ENCODE data around the gene ERC2. TPM values are rescaled to one million over a fixed set of nuclear protein-coding genes. Genes with fewer than 3 reads are reported as not detected.

The ERC2 gene
- total and polyA plus RNA-seq, 7 experiments from 2014 or later, result not detected

DNA sequence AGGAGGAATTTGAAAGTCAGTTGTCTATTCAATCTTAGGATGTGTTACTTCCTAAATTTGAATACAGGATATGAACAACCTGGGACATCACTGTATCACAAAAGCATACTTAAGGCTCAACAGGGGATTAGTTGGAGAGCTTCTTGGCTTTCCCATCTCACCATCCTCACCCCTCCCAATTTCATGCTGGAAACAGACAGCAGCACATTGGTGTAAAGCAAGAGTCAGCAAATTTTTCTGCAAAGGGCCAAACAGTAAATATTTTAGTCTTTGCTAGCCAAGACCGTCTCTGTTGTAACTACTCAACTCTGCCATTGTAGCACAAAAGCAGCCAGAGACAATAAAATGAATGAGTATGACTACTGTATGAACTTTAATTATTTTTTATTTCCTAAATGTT is 94.9 kb downstream of the ERC2 start:
- DNase-seq, result no peak
- ChIA-PET POLR2A (no interaction called here), CTCF (no interaction called here)
- Mint-ChIP-seq H3K27me3 (peaks cover 2 to 22% (median 16%) of the 10 kb centered on the region in 5 donors), H3K4me3 (no peak overlapping the region), H3K36me3 (peaks cover 0 to 5% (median 0%) of the 10 kb centered on the region in 5 donors), H3K27ac (no peak overlapping the region), H3K9me3 (peaks cover 2 to 31% (median 12%) of the 10 kb centered on the region in 11 donors), H3K4me1 (no peaks in the 10 kb centered on the region)
- Histone ChIP-seq H3K36me3 (ENCODE audit: control insufficient read depth in 2 of 3, insufficient read depth in 3 of 3, low read length in 3 of 3) (no peaks in the 10 kb centered on the region), H3K27me3 (ENCODE audit: control insufficient read depth in 2 of 2, insufficient read depth in 2 of 2, low read length in 2 of 2) (no peaks in the 10 kb centered on the region), H3K4me3 (ENCODE audit: low read length) (no peak overlapping the region), H3K27ac (ENCODE audit: low read depth, low read length) (no peak overlapping the region), H3K4me1 (ENCODE audit: control insufficient read depth in 2 of 2, insufficient read depth in 2 of 2, low read length in 2 of 2) (no peaks in the 10 kb centered on the region), H3K9me3 (ENCODE audit: control insufficient read depth in 2 of 3, low read length in 3 of 3) (no peaks in the 10 kb centered on the region)
- intact Hi-C loops (cut with micrococcal nuclease), result no loop called here
- ATAC-seq, result no peak

DNA sequence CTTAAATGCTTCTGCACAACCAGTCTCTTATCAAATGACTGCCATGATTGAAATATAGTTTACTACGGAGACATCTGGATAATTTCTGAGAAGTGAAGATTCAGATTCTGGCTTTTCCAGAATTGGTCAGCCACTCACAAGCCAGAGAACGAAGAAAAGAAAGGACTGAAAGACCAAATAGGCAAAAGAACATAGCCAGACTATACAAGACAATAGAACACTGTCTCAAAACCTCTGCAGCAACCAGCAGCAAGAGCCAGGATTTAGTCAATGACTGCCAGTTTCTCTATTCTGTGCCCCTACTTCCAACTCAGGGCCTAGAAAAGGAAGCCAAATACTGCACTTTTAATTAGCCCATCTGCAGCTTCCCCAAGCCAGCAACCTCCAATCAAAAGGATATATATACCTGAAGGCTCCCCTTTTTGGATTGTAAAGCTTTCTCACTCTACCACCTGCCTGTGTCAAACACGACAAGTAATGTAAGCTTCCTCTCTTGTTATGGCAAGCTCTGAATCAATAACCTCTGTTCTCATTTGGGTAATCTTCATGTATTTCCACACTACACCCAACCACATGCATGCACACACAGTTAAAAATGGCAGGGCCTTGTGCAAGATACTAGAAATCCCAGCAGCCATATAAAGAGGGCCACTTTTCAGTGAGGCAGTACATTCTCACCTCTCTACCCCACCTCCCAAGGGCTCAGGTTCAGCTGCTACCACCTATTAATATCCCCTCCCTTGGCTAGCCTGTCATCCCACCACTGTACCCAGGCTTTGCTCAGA is 97.1 kb downstream of the ERC2 start:
- Mint-ChIP-seq H3K36me3 (peaks cover 0 to 5% (median 0%) of the 10 kb centered on the region in 5 donors), H3K27ac (no peak overlapping the region), H3K9me3 (peaks cover 0 to 16% (median 8%) of the 10 kb centered on the region in 11 donors), H3K4me1 (no peaks in the 10 kb centered on the region), H3K4me3 (no peak overlapping the region), H3K27me3 (peaks cover 6 to 18% (median 13%) of the 10 kb centered on the region in 5 donors)
- POLR2A ChIA-PET, result no interaction called here
- H3K27me3 ChIP-seq (ENCODE audit: control insufficient read depth in 2 of 2, insufficient read depth in 2 of 2, low read length in 2 of 2), result no peaks in the 10 kb centered on the region
- no peaks in the 10 kb centered on the region for H3K4me1 ChIP-seq (ENCODE audit: control insufficient read depth in 2 of 2, insufficient read depth in 2 of 2, low read length in 2 of 2)
- no peaks in the 10 kb centered on the region for H3K36me3 ChIP-seq (ENCODE audit: control insufficient read depth in 2 of 3, insufficient read depth in 3 of 3, low read length in 3 of 3)
- H3K4me3 ChIP-seq (ENCODE audit: low read length), result no peak overlapping the region
- DNase-seq (no peak), ATAC-seq (no peak)
- H3K27ac ChIP-seq (ENCODE audit: low read depth, low read length), result no peak overlapping the region
- CTCF ChIA-PET, result no interaction called here
- intact Hi-C loops (cut with micrococcal nuclease), result no loop called here
- H3K9me3 ChIP-seq (ENCODE audit: control insufficient read depth in 2 of 3, low read length in 3 of 3), result no peaks in the 10 kb centered on the region

DNA sequence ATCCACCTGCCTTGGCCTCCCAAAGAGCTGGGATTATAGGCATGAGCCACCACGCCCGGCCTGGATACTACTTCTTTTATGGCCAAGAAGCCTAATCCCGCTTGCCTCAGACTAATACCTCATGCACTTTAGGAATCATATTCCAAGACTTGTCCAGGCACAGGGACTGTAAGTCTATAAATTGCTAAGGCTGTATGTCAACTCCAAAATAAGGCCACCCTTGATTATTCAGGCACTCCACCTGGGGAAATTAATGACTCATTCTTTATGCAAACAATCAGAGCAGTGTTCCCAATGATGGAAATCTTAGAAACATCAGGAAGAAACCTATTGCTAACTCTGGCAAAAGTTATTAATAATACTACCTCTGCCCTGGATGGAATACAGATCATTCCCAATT is 98.4 kb downstream of the ERC2 start:
- Mint-ChIP-seq H3K4me1 (no peaks in the 10 kb centered on the region), H3K36me3 (no peaks in the 10 kb centered on the region), H3K27me3 (peaks cover 4 to 16% (median 11%) of the 10 kb centered on the region in 5 donors), H3K27ac (no peak overlapping the region), H3K4me3 (no peak overlapping the region), H3K9me3 (peaks cover 0 to 5% (median under 1%) of the 10 kb centered on the region in 11 donors)
- no peak overlapping the region for H3K4me3 ChIP-seq (ENCODE audit: low read length)
- intact Hi-C loops (cut with micrococcal nuclease), result no loop called here
- no peaks in the 10 kb centered on the region for H3K9me3 ChIP-seq (ENCODE audit: control insufficient read depth in 2 of 3, low read length in 3 of 3)
- H3K27me3 ChIP-seq (ENCODE audit: control insufficient read depth in 2 of 2, insufficient read depth in 2 of 2, low read length in 2 of 2), result no peaks in the 10 kb centered on the region
- H3K27ac ChIP-seq (ENCODE audit: low read depth, low read length), result no peak overlapping the region
- no peaks in the 10 kb centered on the region for H3K4me1 ChIP-seq (ENCODE audit: control insufficient read depth in 2 of 2, insufficient read depth in 2 of 2, low read length in 2 of 2)
- CTCF ChIA-PET, result no interaction called here
- POLR2A ChIA-PET, result no interaction called here
- no peak for ATAC-seq
- no peak for DNase-seq
- H3K36me3 ChIP-seq (ENCODE audit: control insufficient read depth in 2 of 3, insufficient read depth in 3 of 3, low read length in 3 of 3), result no peaks in the 10 kb centered on the region

DNA sequence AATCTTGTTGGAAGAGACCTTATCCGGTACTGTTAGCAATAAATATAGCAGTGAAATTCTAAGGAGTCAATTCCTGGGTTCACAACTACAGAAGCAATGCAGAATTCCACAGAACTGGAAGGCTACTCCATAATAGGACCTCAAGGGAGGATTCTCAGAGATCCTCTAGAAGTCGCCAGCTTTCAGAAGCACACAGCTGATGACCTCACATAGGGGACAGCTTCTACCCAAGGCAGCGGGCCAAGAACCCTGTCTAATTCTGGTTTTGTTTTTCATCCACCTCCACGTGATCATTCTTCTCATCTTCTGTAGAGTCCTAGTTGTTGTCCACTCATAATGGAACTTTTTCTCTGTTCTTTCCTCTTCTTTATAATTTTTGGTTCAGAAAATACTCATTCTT is 99.4 kb downstream of the ERC2 start:
- Mint-ChIP-seq H3K4me3 (no peak overlapping the region), H3K4me1 (no peaks in the 10 kb centered on the region), H3K9me3 (no peaks in the 10 kb centered on the region), H3K36me3 (no peaks in the 10 kb centered on the region), H3K27ac (no peak overlapping the region), H3K27me3 (peaks cover 8 to 16% (median 9%) of the 10 kb centered on the region in 5 donors)
- H3K27me3 ChIP-seq (ENCODE audit: control insufficient read depth in 2 of 2, insufficient read depth in 2 of 2, low read length in 2 of 2), result no peaks in the 10 kb centered on the region
- CTCF ChIA-PET, result no interaction called here
- no peaks in the 10 kb centered on the region for H3K4me1 ChIP-seq (ENCODE audit: control insufficient read depth in 2 of 2, insufficient read depth in 2 of 2, low read length in 2 of 2)
- H3K36me3 ChIP-seq (ENCODE audit: control insufficient read depth in 2 of 3, insufficient read depth in 3 of 3, low read length in 3 of 3), result no peaks in the 10 kb centered on the region
- ATAC-seq (no peak), DNase-seq (no peak)
- POLR2A ChIA-PET, result no interaction called here
- no peaks in the 10 kb centered on the region for H3K9me3 ChIP-seq (ENCODE audit: control insufficient read depth in 2 of 3, low read length in 3 of 3)
- intact Hi-C loops (cut with micrococcal nuclease), result no loop called here
- H3K27ac ChIP-seq (ENCODE audit: low read depth, low read length), result no peak overlapping the region
- no peak overlapping the region for H3K4me3 ChIP-seq (ENCODE audit: low read length)

- no peak overlapping the region for H3K27ac ChIP-seq (ENCODE audit: low read depth, low read length)
- CTCF ChIA-PET, result no interaction called here
- peaks cover 0 to 1% (median 0%) of the 10 kb centered on the region in 7 donors for H3K4me1 Mint-ChIP-seq
- DNase-seq (no peak), ATAC-seq (no peak)
- peaks cover 9 to 20% (median 16%) of the 10 kb centered on the region in 5 donors for H3K27me3 Mint-ChIP-seq
- POLR2A ChIA-PET, result no interaction called here
- H3K27ac Mint-ChIP-seq, result no peak overlapping the region
- intact Hi-C loops (cut with micrococcal nuclease), result no loop called here
- no peaks in the 10 kb centered on the region for H3K36me3 ChIP-seq (ENCODE audit: control insufficient read depth in 2 of 3, insufficient read depth in 3 of 3, low read length in 3 of 3)
- no peak overlapping the region for H3K4me3 Mint-ChIP-seq
- H3K9me3 ChIP-seq (ENCODE audit: control insufficient read depth in 2 of 3, low read length in 3 of 3), result no peaks in the 10 kb centered on the region
- no peaks in the 10 kb centered on the region for H3K27me3 ChIP-seq (ENCODE audit: control insufficient read depth in 2 of 2, insufficient read depth in 2 of 2, low read length in 2 of 2)
- no peaks in the 10 kb centered on the region for H3K36me3 Mint-ChIP-seq
- H3K4me1 ChIP-seq (ENCODE audit: control insufficient read depth in 2 of 2, insufficient read depth in 2 of 2, low read length in 2 of 2), result no peaks in the 10 kb centered on the region
- no peak overlapping the region for H3K4me3 ChIP-seq (ENCODE audit: low read length)
- no peaks in the 10 kb centered on the region for H3K9me3 Mint-ChIP-seq
Measured at GRCh38 chr3:56366641-56367162, 101.6 kb downstream of the ERC2 start.

- Mint-ChIP-seq H3K4me1 (peaks cover 0 to 1% (median 0%) of the 10 kb centered on the region in 7 donors), H3K4me3 (no peak overlapping the region), H3K36me3 (no peaks in the 10 kb centered on the region), H3K9me3 (no peaks in the 10 kb centered on the region), H3K27me3 (peaks cover 10 to 22% (median 16%) of the 10 kb centered on the region in 5 donors), H3K27ac (no peak overlapping the region)
- no peak overlapping the region for H3K27ac ChIP-seq (ENCODE audit: low read depth, low read length)
- H3K4me1 ChIP-seq (ENCODE audit: control insufficient read depth in 2 of 2, insufficient read depth in 2 of 2, low read length in 2 of 2), result no peaks in the 10 kb centered on the region
- intact Hi-C loops (cut with micrococcal nuclease), result no loop called here
- H3K9me3 ChIP-seq (ENCODE audit: control insufficient read depth in 2 of 3, low read length in 3 of 3), result no peaks in the 10 kb centered on the region
- ChIA-PET POLR2A (no interaction called here), CTCF (no interaction called here)
- H3K27me3 ChIP-seq (ENCODE audit: control insufficient read depth in 2 of 2, insufficient read depth in 2 of 2, low read length in 2 of 2), result no peaks in the 10 kb centered on the region
- H3K4me3 ChIP-seq (ENCODE audit: low read length), result no peak overlapping the region
- DNase-seq (no peak), ATAC-seq (no peak)
- no peaks in the 10 kb centered on the region for H3K36me3 ChIP-seq (ENCODE audit: control insufficient read depth in 2 of 3, insufficient read depth in 3 of 3, low read length in 3 of 3)
Measured at GRCh38 chr3:56365905-56366640, 102.2 kb downstream of the ERC2 start.
